Measurements from ENCODE around the gene SPTSSB. TPM values are rescaled to one million over a fixed set of nuclear protein-coding genes. Genes with fewer than 3 reads are reported as not detected.

SPTSSB gene
- total RNA-seq, 1 donor from 2014 or later, result not detected

- DNase-seq (ENCODE audit: low spot score), result no peak
- intact Hi-C loops (cut with micrococcal nuclease), result no loop called here
- Mint-ChIP-seq H3K4me3 (ENCODE audit: low read depth) (no peak overlapping the region), H3K27ac (no peak overlapping the region), H3K36me3 (ENCODE audit: low read depth) (no peaks in the 10 kb centered on the region), H3K27me3 (ENCODE audit: low read depth) (peaks cover 19% of the 10 kb centered on the region), H3K9me3 (no peaks in the 10 kb centered on the region), H3K4me1 (ENCODE audit: low read depth) (no peaks in the 10 kb centered on the region)
Observed at GRCh38 chr3:161405836-161406235, 34.5 kb upstream of the SPTSSB start.

- intact Hi-C loops (cut with micrococcal nuclease), result no loop called here
- H3K4me1 Mint-ChIP-seq (ENCODE audit: low read depth), result no peaks in the 10 kb centered on the region
Observed at GRCh38 chr3:161405087-161405486, 33.8 kb upstream of the SPTSSB start.

DNA sequence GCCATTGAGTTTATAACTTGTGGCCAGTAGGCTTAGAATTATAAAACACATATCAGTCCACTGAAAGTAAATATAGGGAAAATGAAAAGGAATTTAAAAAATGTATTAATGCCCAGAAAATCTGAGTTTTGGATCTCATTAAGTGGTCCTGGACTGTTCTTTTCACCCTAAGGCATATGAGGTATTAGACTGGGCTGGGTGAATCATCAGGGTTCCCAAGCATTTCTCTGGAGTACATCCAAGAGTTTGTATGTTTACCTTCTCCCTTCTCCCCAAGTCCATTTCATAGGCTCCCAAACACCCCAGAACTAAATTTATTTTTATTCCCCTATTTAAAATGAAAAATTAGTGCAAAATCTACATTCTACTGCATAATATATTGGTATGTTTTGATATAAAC, 31.9 kb upstream of the SPTSSB start:
- intact Hi-C loops (cut with micrococcal nuclease), result no loop called here
- DNase-seq (ENCODE audit: low spot score), result no peak
- H3K9me3 Mint-ChIP-seq, result no peaks in the 10 kb centered on the region
- H3K27me3 Mint-ChIP-seq (ENCODE audit: low read depth), result peaks cover 18% of the 10 kb centered on the region
- no peak overlapping the region for H3K4me3 Mint-ChIP-seq (ENCODE audit: low read depth)
- H3K27ac Mint-ChIP-seq, result no peak overlapping the region
- H3K36me3 Mint-ChIP-seq (ENCODE audit: low read depth), result no peaks in the 10 kb centered on the region
- no peaks in the 10 kb centered on the region for H3K4me1 Mint-ChIP-seq (ENCODE audit: low read depth)

More at GRCh38 chr3:161405087-161405486, 33.8 kb upstream of the SPTSSB start:
- no peak for DNase-seq (ENCODE audit: low spot score)
- H3K27me3 Mint-ChIP-seq (ENCODE audit: low read depth), result peaks cover 13% of the 10 kb centered on the region
- no peak overlapping the region for H3K4me3 Mint-ChIP-seq (ENCODE audit: low read depth)
- H3K9me3 Mint-ChIP-seq, result no peaks in the 10 kb centered on the region
- H3K27ac Mint-ChIP-seq, result no peak overlapping the region
- H3K36me3 Mint-ChIP-seq (ENCODE audit: low read depth), result no peaks in the 10 kb centered on the region

GRCh38 chr3:161401389-161401788, 30.1 kb upstream of the SPTSSB start:
- Mint-ChIP-seq H3K27ac (no peak overlapping the region), H3K36me3 (ENCODE audit: low read depth) (no peaks in the 10 kb centered on the region), H3K4me3 (ENCODE audit: low read depth) (no peak overlapping the region), H3K27me3 (ENCODE audit: low read depth) (peaks cover 28% of the 10 kb centered on the region), H3K4me1 (ENCODE audit: low read depth) (no peaks in the 10 kb centered on the region), H3K9me3 (no peaks in the 10 kb centered on the region)
- intact Hi-C loops (cut with micrococcal nuclease), result no loop called here
- DNase-seq (ENCODE audit: low spot score), result no peak

DNA sequence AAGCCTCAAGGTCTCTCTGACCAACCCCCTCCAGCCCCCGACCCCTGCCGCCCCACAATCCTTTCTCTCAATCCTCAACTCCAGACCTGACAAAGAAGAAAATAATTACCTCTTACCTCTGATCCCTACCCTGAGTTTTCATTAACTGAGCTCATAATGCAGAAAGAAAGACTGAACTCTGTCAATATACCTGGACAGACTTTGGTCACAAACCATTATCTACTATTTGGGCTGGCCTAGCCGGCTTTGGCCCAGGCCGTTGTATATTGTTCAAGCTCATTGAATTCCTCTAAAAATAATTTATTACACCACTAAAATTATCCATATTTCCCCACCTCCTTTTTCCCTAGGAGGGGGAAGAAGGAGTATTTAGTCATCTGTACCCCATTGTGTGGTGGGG, 29.3 kb upstream of the SPTSSB start:
- H3K4me3 Mint-ChIP-seq (ENCODE audit: low read depth), result no peak overlapping the region
- H3K9me3 Mint-ChIP-seq, result no peaks in the 10 kb centered on the region
- no peak overlapping the region for H3K27ac Mint-ChIP-seq
- intact Hi-C loops (cut with micrococcal nuclease), result no loop called here
- peaks cover 25% of the 10 kb centered on the region for H3K27me3 Mint-ChIP-seq (ENCODE audit: low read depth)
- no peaks in the 10 kb centered on the region for H3K36me3 Mint-ChIP-seq (ENCODE audit: low read depth)
- no peak for DNase-seq (ENCODE audit: low spot score)
- H3K4me1 Mint-ChIP-seq (ENCODE audit: low read depth), result no peaks in the 10 kb centered on the region

DNA sequence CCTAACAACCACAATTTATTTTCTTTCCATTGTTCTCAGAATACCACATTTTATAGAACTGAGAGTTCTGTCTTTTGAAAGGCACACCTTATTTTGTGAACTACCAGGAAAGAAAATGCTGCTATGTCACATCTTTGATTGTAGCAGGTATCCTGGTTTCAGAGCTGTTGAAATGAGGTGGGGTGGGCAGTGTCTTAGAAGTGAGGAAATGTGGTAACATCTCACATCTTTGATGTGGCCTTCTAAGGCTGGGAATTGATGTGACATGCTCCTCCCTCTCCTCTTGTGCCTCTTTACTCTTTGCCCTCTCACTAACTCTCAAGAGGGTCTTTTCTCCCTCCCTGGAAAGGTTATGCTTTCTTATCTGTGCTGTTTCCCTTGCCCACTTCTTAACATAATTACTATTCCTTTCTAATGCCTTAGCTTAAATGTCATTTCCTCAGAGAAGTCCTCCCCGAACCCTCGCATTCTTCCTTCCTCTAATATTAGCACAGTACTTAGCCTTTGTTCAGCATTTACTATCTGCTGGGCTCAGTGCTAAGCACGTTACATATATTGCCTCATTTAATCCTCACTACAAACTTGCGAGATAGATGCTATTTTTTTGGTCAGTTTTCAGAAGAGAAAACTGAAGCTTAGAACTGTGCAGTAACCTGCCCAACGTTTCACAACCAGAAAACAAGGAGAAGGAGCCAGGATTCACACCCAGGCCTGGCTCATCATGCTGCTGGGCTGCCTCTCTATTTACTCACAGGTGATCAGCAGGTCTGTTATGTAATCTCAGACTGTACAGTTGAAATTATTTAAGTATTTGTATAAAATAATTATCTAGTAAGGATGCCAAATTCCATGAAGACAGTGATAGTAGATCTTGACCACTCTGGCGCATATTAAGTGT, 24.0 kb upstream of the SPTSSB start:
- H3K27ac Mint-ChIP-seq, result no peak overlapping the region
- H3K9me3 Mint-ChIP-seq, result no peaks in the 10 kb centered on the region
- DNase-seq (ENCODE audit: low spot score), result no peak
- no peak overlapping the region for H3K4me3 Mint-ChIP-seq (ENCODE audit: low read depth)
- H3K36me3 Mint-ChIP-seq (ENCODE audit: low read depth), result no peaks in the 10 kb centered on the region
- peaks cover 5% of the 10 kb centered on the region for H3K4me1 Mint-ChIP-seq (ENCODE audit: low read depth)
- intact Hi-C loops (cut with micrococcal nuclease), result no loop called here
- peaks cover 30% of the 10 kb centered on the region for H3K27me3 Mint-ChIP-seq (ENCODE audit: low read depth)

GRCh38 chr3:161393803-161394202, 22.5 kb upstream of the SPTSSB start:
- DNase-seq (ENCODE audit: low spot score), result no peak
- Mint-ChIP-seq H3K36me3 (ENCODE audit: low read depth) (no peaks in the 10 kb centered on the region), H3K27ac (no peak overlapping the region), H3K27me3 (ENCODE audit: low read depth) (peaks cover 34% of the 10 kb centered on the region), H3K4me3 (ENCODE audit: low read depth) (no peak overlapping the region), H3K9me3 (no peaks in the 10 kb centered on the region), H3K4me1 (ENCODE audit: low read depth) (peaks cover 5% of the 10 kb centered on the region)
- intact Hi-C loops (cut with micrococcal nuclease), result no loop called here

DNA sequence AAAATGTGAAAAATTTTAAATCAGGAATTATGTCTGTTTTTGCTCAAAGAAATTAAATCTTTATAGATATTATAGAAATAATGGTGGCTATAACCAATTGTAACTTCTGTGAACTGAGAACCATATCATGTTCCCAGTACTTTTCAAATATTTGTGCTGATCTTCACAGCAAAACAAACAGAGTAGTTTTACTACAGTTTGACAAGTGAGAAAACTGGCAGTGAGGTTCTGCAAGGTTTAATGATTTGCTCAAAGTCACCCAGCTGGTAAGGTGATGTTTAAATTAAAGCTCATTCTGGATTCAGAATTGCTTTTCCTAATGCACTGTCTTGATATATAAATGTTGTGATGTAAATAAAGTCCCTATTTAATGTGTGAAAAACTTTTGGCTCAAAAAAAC, 22.0 kb upstream of the SPTSSB start:
- H3K27me3 Mint-ChIP-seq (ENCODE audit: low read depth), result peaks cover 29% of the 10 kb centered on the region
- no peak overlapping the region for H3K27ac Mint-ChIP-seq
- no peak overlapping the region for H3K4me3 Mint-ChIP-seq (ENCODE audit: low read depth)
- peaks cover 5% of the 10 kb centered on the region for H3K4me1 Mint-ChIP-seq (ENCODE audit: low read depth)
- intact Hi-C loops (cut with micrococcal nuclease), result no loop called here
- no peaks in the 10 kb centered on the region for H3K9me3 Mint-ChIP-seq
- no peak for DNase-seq (ENCODE audit: low spot score)
- no peaks in the 10 kb centered on the region for H3K36me3 Mint-ChIP-seq (ENCODE audit: low read depth)

DNA sequence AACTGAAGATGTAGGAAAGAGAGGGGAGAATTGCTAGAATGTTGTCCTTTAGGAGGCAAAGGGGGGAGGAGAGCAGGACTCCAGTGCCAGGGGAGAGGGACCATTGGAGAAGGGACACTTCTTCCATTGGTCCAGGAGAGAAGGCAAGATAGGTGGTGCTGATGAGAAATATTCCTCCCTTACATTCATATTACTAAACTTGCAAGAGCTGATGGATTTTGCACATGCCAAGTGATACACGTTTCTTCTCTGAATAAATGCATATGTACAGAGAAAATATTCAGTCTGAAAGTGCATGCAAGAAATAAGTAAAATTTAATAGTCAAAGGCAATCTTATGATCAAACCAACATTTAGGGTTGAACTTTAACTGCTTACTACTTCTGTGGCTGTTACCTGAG, 21.5 kb upstream of the SPTSSB start:
- H3K36me3 Mint-ChIP-seq (ENCODE audit: low read depth), result no peaks in the 10 kb centered on the region
- H3K27me3 Mint-ChIP-seq (ENCODE audit: low read depth), result peaks cover 25% of the 10 kb centered on the region
- no peak overlapping the region for H3K27ac Mint-ChIP-seq
- H3K4me3 Mint-ChIP-seq (ENCODE audit: low read depth), result no peak overlapping the region
- DNase-seq (ENCODE audit: low spot score), result no peak
- intact Hi-C loops (cut with micrococcal nuclease), result no loop called here
- no peaks in the 10 kb centered on the region for H3K9me3 Mint-ChIP-seq
- H3K4me1 Mint-ChIP-seq (ENCODE audit: low read depth), result peaks cover 5% of the 10 kb centered on the region

- intact Hi-C loops (cut with micrococcal nuclease), result no loop called here
- no peak overlapping the region for H3K27ac Mint-ChIP-seq
- H3K9me3 Mint-ChIP-seq, result no peaks in the 10 kb centered on the region
- H3K27me3 Mint-ChIP-seq (ENCODE audit: low read depth), result peaks cover 21% of the 10 kb centered on the region
- H3K4me1 Mint-ChIP-seq (ENCODE audit: low read depth), result peaks cover 2% of the 10 kb centered on the region
- DNase-seq (ENCODE audit: low spot score), result no peak
- H3K4me3 Mint-ChIP-seq (ENCODE audit: low read depth), result no peak overlapping the region
- H3K36me3 Mint-ChIP-seq (ENCODE audit: low read depth), result no peaks in the 10 kb centered on the region
Observed at GRCh38 chr3:161390200-161390599, 18.9 kb upstream of the SPTSSB start.

DNA sequence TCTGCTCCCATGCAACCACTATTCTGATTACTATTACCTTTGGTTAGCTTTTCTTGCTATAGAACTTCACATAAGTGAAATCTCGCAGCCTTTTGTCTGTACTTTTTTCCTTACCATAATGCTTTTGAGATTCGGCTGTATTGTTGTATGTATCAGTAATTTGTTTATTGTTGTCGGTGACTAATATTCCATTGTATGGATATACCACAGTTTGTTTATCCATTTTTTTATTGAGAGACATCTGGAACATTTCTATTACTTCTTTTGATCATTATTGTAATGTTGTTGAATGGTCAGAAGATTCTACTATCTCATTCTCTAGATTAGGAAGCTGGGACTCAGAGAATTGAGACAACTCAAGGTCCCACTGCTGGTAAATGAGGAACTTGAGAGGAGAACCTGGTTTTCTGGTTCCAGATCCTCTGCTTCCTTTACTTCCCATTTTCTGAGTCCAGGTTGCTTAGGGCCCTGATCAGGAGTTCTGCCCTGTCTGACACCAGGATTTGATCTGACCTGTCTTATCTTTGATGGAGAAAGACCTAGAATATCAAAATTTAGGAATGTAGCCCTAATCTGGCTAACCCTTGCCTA, 18.2 kb upstream of the SPTSSB start:
- intact Hi-C loops (cut with micrococcal nuclease), result no loop called here
- no peak overlapping the region for H3K27ac Mint-ChIP-seq
- H3K27me3 Mint-ChIP-seq (ENCODE audit: low read depth), result peaks cover 24% of the 10 kb centered on the region
- DNase-seq (ENCODE audit: low spot score), result no peak
- no peaks in the 10 kb centered on the region for H3K36me3 Mint-ChIP-seq (ENCODE audit: low read depth)
- H3K4me3 Mint-ChIP-seq (ENCODE audit: low read depth), result no peak overlapping the region
- H3K9me3 Mint-ChIP-seq, result no peaks in the 10 kb centered on the region
- no peaks in the 10 kb centered on the region for H3K4me1 Mint-ChIP-seq (ENCODE audit: low read depth)

GRCh38 chr3:161388855-161389254, 17.5 kb upstream of the SPTSSB start:
- Mint-ChIP-seq H3K9me3 (no peaks in the 10 kb centered on the region), H3K4me3 (ENCODE audit: low read depth) (no peak overlapping the region), H3K36me3 (ENCODE audit: low read depth) (no peaks in the 10 kb centered on the region), H3K27me3 (ENCODE audit: low read depth) (peaks cover 27% of the 10 kb centered on the region), H3K4me1 (ENCODE audit: low read depth) (no peaks in the 10 kb centered on the region), H3K27ac (no peak overlapping the region)
- no peak for DNase-seq (ENCODE audit: low spot score)
- intact Hi-C loops (cut with micrococcal nuclease), result no loop called here

- no peaks in the 10 kb centered on the region for H3K36me3 Mint-ChIP-seq (ENCODE audit: low read depth)
- no peak overlapping the region for H3K27ac Mint-ChIP-seq
- no peak overlapping the region for H3K4me3 Mint-ChIP-seq (ENCODE audit: low read depth)
- H3K9me3 Mint-ChIP-seq, result no peaks in the 10 kb centered on the region
- DNase-seq (ENCODE audit: low spot score), result no peak
- H3K4me1 Mint-ChIP-seq (ENCODE audit: low read depth), result no peaks in the 10 kb centered on the region
- peaks cover 23% of the 10 kb centered on the region for H3K27me3 Mint-ChIP-seq (ENCODE audit: low read depth)
- intact Hi-C loops (cut with micrococcal nuclease), result no loop called here
Observed at GRCh38 chr3:161386991-161387770, 15.9 kb upstream of the SPTSSB start.
